HL-60/S4 (cell line): ENCODE results near the gene MRPL39.

ENCODE experiments used
- in situ Hi-C: fragments of 300-500 bp; cut with MboI; formaldehyde crosslinking; loops from 2 replicates; pipeline ENCODE4 v1.14.3; 2022; ENCODE audit warnings: low sequenced_read_pairs

Gene MRPL39

DNA sequence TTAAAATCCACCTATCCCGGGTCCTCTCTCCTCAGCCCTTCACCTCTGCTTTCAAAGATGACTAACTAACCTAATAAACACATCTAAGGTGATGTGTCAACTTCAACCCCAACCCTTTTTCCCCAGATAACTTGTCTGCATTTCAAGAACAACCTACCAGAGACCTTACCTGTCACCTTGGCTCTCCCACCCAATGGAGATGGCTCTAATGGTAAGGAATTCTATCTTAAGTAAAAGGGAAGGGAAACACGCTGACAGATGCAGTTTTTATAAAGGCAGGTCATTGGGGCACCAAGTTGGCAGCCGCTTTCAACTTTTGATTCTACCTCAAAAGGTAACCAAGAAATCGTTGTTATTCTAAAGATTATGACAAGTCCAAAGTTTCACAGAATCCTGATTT, 37.6 kb downstream of the MRPL39 start:
- in situ Hi-C loops: no loop called here

DNA sequence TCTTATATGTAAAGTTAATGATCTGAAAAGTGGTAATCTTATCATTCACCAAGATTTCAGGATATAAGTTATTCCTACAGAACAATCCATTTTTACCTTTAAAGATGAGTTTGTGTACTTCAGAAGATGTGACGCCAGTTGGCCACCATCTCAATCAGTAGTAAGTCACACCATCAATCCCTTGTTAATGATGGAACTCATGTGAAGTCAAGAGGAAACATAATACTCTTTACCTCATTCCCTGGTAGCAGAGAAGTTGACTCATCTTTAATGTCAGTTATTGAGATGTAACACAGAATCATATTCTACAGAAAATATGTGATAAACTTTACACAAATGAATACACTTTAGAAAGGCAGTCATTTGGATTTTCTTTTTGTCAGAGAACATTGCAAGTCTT, 38.2 kb downstream of the MRPL39 start:
- in situ Hi-C loops: no loop called here

DNA sequence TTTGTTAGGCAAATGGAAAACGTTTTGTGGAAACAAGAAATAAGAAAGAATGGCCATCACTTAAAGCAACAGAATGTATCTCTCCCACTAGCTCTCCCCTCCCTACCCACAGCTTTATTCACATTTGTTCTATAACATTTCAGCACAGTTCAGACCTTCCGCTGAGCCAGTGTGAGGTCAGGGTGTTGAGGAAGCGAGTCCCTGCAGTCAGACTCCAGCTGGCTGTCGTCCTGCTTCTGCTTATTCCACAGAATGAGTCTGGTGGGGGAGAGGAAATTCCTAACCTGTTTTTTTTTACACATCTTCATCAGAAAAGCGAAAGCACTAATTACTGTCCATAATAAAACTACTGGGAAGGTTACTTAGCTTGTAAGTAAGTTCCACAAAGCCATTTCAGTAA, 39.0 kb downstream of the MRPL39 start:
- in situ Hi-C loops: no loop called here

DNA sequence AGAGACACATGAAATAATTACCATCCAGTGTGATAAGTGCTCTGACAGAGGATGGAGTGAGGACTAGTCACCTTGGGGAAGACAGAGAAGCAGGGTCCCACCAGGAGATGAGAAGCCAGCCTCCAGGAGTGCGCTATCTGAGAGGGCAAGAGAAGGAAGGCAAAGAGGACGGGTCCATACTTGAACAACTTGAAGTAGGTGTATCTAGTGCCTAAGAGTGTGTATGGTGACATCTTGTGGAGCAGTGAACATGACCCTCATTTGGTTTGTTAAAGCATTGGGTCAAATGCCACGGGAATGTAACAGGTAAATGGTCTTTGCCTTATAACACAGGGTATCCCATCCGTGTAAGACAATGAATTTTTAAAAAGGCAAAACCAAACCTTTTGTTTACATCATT, 39.8 kb downstream of the MRPL39 start:
- in situ Hi-C loops: no loop called here

DNA sequence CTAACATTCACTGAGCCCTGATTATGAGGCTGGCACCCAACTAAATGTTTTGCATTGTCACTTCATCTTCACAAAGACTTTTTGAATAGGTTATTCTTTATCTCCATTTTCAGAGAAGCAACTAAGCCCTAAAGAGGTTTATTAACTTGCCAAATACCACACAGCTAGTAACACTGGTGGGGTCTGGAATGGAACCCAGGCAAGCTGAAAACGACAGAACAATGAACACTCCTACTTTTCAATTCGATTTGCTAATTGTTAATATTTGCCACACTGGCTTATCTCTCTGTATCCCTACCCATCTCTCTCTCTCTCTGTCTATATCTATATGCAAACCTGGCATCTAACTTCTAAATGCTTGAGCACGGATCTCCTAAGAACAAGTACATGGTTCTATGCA, 40.6 kb downstream of the MRPL39 start:
- in situ Hi-C loops: no loop called here

DNA sequence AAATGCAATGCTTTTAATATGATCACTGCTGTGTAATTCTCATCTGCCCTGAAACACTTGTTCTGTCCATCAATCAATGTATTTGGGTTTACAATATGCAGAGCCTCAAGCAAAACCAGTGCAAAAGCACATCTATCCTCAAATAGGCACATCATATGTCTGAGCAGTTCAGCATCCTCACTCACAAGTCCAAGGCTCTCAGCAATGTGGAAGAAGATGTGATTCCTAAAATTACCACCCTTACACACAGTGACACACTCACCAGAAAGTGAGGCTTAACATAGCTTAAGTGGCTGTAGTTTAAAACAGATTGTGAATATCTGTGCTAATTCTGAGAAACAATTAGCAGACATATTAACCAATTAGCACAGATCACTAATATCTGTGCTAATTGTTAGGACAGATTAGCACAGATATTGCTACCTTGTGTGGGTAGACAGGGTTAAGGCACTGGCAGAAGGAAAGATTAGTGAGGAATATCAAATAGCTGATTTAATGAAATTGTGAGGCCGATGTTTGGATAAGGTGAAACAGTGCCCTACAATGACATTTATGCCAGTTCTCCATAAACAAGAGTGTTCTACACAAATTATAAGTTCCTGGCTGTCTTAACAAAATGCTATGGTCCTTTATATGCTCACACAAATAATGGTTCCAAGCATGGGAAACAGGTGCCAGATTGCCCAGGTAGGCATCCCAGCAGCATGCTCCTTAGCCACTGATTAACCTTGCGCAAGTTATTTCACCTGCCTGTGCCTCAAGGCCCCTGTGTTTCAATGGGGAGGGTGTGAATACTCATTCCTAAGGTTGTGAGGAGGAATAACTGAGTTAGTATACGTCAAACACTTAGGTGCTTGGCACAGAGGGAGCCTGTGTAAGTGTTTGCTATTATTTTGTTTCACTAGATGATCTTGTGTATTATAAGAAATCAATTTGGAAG, 41.7 kb downstream of the MRPL39 start:
- in situ Hi-C loops: no loop called here

DNA sequence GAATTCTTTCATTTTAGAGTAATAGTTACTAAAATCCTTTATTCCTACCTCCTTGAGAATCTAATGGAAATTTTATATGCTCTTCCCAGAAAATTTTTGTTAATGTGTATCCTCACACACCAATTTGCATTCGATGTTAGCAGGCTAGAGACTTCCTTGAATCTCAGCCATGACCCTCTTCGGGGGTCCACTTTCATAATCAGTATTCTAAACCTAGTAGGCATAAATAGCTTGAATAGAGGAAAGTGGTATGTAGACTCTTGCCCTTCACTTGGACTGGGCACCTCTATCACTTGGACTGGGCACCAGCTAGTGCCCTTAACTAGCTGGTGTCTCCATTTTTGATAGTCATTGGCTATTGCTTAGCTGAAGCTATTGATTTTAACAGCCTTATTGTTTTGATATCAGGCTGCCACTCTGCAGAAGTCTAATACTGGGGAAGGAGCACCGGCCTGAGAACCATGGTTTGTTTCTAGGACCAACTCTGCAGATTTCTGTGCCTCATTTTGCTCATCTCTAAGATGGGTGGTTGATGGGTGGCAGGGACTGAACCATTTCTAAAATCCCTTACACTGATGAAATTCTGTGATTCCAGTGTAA, 42.8 kb downstream of the MRPL39 start:
- in situ Hi-C loops: no loop called here

DNA sequence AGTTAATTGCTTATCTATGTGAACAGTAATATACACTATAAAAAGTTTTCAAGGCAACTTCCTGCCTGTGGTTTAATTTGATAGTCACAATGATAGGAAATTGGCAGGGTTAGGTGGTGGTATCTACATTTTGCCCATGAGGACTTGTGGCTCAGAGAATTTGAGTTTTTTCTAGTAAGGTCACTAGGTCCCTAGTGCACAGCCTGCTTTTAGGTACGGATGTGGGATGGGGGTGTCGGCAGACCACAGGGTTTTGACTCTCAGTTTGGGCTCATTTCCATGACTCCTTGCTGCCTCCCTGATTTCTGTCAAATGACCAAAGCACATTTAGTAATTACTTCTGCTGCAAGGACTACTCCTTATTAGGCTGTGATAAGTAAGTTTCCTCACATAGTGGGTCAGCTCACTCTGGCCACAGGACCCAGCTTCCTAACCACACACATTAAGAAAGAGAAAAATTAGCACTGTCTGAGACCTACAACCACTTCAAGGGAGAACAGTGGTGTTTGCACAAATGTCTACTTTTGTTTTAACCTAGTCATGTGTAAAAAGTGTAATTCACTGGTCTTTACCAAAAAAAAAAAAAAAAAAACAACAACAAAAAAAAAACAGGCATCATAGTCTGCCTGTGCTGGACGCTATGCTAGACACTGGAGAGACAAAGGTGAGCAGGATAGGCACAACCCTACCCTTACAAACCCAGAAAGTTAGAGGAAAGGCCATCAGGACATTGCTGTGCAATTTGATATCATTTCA, 43.7 kb downstream of the MRPL39 start:
- in situ Hi-C loops: no loop called here

DNA sequence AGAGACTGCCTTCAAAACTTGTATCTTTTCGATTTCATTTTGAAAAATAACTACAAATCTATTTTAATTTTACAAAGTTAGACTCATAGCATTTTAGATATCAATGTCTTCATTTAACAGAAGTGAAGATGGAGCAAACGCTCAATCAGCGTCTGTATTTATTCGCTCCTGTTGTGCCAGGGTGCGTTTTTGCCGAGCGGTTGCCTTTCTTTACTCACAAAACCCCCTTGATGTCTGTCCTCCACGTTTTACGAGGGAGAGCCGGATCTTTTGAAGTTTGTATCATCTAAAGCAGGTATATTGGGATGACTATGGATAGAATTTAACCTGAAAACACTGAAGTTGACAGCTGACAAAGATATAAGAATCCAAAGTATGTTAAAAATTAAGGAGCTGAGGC, 44.6 kb downstream of the MRPL39 start:
- in situ Hi-C loops: no loop called here

DNA sequence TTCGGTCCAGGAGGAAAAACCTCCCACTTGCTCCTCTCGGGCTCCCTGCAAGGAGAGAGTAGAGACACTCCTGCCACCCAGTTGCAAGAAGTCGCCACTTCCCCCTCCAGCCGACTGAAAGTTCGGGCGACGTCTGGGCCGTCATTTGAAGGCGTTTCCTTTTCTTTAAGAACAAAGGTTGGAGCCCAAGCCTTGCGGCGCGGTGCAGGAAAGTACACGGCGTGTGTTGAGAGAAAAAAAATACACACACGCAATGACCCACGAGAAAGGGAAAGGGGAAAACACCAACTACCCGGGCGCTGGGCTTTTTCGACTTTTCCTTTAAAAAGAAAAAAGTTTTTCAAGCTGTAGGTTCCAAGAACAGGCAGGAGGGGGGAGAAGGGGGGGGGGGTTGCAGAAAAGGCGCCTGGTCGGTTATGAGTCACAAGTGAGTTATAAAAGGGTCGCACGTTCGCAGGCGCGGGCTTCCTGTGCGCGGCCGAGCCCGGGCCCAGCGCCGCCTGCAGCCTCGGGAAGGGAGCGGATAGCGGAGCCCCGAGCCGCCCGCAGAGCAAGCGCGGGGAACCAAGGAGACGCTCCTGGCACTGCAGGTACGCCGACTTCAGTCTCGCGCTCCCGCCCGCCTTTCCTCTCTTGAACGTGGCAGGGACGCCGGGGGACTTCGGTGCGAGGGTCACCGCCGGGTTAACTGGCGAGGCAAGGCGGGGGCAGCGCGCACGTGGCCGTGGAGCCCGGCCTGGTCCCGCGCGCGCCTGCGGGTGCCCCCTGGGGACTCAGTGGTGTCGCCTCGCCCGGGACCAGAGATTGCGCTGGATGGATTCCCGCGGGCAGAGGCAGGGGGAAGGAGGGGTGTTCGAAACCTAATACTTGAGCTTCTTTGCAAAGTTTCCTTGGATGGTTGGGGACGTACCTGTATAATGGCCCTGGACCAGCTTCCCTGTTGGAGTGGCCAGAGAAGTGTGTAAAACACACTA, 45.3 kb downstream of the MRPL39 start:
- in situ Hi-C loops: no loop called here

DNA sequence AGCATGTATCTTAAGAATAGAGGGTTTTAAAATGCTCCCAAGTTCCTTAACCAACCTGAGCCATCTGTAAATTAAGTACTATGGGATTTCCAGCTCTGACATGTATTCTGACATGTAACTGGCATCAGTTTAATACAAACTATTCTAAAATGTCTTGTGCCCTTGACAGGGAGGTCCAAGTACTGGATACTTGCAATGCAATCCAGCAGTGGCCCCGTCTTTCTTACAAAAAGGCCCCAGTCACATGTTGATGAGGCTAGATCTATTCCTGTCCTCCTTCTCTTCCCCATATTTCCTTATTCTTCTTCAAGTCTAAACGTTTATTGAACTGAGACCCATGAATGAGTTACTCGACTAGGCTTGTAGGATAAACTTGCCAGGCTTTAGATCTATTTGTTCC, 46.4 kb downstream of the MRPL39 start:
- in situ Hi-C loops: no loop called here

DNA sequence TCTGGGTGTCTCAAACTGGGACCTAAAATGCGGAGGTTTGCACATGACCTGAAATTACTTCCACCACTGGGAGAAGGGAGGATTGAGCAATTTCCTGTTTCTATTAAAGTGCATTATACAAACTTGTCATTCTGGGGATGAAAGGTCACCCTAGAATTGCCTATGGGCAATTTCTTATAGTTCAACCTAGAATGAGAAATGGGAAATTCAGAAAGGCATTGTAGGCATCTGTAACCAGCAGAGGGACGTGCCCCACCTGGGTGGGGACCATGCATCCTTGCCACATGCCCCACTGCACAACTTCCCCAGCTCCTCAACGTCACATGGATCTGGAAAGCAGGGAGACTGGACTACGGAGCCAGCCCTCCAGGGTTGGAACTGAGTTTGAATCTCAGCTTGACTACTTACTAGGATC, 47.0 kb downstream of the MRPL39 start:
- in situ Hi-C loops: no loop called here

DNA sequence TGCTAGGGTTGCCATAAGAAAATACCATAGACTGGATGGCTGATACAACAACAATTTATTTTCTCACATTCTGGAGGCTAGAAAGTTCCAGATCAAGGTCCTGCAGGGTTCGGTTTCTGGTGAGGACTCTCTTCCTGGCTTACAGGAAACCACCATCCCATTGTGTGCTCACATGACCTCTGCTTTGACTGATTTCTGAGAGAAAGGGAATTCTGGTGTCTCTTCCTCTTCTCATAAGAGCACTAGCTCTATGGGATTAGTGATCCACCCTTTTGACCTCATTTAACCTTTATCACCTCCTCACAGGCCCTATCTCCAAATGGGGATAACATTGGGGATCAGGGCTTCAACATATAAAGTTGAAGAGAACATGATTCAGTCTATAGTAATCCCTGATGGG, 47.5 kb downstream of the MRPL39 start:
- in situ Hi-C loops: no loop called here

DNA sequence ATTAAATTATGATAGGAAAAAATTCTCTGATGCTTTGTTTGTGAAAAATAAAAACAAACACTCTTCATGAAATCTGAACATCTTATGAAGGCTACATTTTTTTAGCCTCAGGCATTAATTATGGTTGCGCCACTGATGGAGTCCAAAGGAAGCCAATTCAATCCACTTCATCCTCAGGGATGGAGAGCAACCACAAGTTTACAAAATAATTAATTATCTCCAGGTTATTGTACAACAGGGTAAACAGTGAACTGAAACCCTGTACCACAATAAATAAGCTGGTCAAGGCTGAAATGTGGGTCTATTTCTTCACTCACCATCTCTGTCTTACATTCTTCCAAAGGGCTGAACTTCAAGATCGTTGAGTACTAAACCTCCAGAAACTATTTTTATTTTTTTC, 49.2 kb downstream of the MRPL39 start:
- in situ Hi-C loops: no loop called here

DNA sequence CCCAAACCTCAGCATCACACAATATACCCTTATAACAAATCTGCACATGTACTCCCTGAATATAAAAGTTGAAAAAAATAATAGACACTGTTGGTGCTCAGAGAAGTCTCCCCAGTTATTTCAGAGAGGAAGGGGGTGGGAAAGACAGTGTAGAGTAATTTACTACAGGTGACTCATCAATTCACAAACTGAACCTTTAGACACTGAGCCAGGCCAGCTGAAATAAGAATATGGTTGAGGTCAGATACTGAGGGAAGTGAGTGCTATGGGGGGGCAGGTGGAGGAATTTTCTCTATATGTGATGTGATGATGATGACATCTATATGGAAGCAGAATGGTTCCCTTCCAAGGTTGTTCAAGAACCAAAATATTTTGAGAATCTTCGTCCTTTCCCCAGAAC, 50.1 kb downstream of the MRPL39 start:
- in situ Hi-C loops: no loop called here

DNA sequence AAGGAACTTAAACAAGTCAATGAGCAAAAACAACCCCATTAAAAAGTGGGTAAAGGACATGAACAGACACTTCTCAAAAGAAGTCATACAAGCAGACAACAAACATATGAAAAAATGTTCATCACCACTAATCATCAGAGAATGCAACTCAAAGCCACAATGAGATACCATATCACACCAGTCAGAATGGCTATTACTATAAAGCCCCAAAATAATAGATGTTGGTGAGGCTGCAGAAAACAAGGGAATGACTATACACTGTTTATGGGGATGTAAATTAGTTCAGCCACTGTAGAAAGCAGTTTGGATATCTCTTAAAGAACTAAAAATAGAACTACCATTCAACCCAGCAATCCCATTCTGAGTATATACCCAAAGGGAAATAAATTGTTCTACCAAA, 51.2 kb downstream of the MRPL39 start:
- in situ Hi-C loops: no loop called here

DNA sequence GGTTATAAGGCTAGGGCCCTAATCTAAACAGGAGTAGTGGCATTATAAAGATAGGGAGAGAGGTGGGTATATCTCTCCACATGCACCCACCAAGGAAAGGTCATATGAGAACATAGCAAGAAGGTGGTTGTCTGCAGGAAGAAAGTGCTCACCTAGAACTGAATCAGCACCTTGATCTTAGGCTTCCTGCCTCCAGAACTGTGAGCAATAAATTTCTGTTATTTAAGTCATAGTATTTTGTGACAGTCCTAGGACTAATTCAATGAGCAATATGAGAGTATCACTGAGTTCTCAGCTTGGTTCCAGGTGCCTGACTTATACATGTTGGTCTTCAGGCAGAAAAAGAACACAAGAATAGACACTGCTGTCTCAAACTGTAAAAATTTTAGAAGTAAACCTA, 51.8 kb downstream of the MRPL39 start:
- in situ Hi-C loops: no loop called here

DNA sequence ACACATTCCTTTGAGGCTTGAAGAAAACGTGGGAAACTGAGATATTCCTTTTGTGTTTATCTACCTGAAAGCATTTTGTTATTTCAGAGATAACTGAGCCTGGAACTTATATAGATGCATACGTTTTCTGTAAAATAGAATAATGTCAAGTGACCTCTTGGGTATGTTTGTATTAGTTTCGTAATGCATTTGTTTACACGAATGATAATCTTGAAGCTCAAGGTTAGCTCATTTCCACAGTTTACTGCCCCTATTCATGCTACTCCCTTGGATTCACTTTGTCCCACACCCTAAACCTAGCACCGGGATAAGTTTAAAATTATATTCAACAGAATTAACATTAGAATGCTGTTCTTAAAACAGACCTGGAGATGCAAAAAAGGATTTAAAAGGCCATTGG, 54.4 kb downstream of the MRPL39 start:
- in situ Hi-C loops: no loop called here

DNA sequence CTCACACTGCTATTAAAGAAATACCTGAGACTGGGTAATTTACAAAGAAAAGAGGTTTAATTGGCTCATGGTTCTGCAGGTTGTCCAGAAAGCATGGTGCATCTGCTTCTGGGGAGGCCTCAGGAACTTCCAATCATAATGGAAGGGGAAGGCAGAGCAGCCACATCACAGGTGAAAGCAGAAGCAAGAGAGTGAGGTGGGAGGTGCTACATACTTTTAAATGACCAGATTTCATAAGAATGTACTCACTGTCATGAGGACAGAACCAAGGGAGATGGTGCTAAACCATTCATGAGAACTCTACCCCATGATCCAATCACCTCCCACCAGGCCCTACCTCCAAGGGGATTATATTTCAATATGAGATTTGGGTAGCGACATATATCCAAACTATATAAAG, 55.7 kb downstream of the MRPL39 start:
- in situ Hi-C loops: no loop called here

DNA sequence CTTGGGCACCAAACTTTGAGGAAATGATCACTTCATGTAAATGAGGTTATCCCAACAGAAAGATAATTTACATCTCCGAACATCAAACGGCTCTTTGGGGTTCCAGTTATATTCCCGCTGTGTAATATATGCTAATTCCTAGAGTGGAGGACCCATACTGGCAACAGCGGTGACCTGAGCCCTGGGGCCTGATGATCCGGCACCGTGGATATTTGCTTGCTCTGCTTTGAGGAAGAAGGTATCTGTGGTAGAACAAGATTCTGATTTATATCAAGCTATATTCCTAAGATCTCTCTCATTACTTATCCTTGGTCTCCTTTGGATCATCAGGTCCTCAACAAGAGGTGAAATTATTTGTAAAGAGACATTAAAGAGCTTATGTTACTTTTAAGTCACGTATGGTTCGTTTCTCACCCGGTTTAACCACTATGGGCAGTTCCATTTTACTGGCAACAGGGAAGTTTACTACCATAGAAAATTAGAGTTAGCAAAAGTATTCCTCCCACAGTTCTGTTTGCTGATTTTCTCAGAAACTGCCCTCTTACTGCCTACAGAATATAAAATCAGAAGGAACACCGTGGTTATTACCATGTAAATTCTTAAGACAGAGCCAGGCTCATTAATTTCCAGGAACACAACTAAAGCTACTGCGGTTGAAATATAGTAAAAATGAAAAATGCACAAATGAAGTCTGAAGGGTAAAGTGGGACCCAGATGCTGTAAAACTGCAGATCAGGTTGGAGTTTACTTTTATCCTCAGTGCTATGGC, 56.7 kb downstream of the MRPL39 start:
- in situ Hi-C loops: no loop called here
